Neural cell (in vitro differentiated cells): ENCODE measurements around the gene PKIB. TPM values are rescaled to one million over a fixed set of nuclear protein-coding genes. Genes with fewer than 3 reads are reported as not detected.
"Not testable (repeated sequence)": the region's sequence is repeated elsewhere in the genome, so short reads cannot be mapped to it uniquely, and the experiment has no call there.

Experiments used
- H2AFZ ChIP-seq: fragments of 200-600, 300-800 bp; sonication (generic), shearing (Covaris generic); 2 replicates; pipeline ENCODE4 v1.6.0; 2014; ENCODE audit warnings: low read depth, mild to moderate bottlenecking, antibody characterized with exemption, low read length, moderate library complexity
- H3F3A ChIP-seq: fragments of 200-600 bp; shearing (Covaris generic); 2 replicates; pipeline ENCODE4 v1.6.1; 2016; ENCODE audit warnings: mild to moderate bottlenecking, moderate library complexity, mixed read lengths, antibody characterized with exemption, low read length; ENCODE audit not compliant: insufficient read depth, poor library complexity, severe bottlenecking
- H3K27ac ChIP-seq: fragments of 200-600, 300-800 bp; sonication (generic), shearing (Covaris generic); 2 replicates; pipeline ENCODE4 v1.5.1; 2014; ENCODE audit warnings: mild to moderate bottlenecking, low read length, moderate library complexity
- H3K27me3 ChIP-seq: fragments of 300-800, 200-600 bp; sonication (generic), shearing (Covaris generic); 2 replicates; pipeline ENCODE4 v1.6.0; 2014; ENCODE audit warnings: mild to moderate bottlenecking, low read depth, low read length, moderate library complexity; ENCODE audit not compliant: insufficient read depth
- H3K36me3 ChIP-seq: fragments of 300-800, 200-600 bp; sonication (generic), shearing (Covaris generic); 2 replicates; pipeline ENCODE4 v1.5.1; 2014; ENCODE audit warnings: mild to moderate bottlenecking, antibody characterized with exemption, low read length, moderate library complexity; ENCODE audit not compliant: insufficient read depth
- H3K4me2 ChIP-seq: fragments of 300-800, 200-600 bp; sonication (generic), shearing (Covaris generic); 2 replicates; pipeline ENCODE4 v1.6.0; 2014; ENCODE audit warnings: mild to moderate bottlenecking, low read length
- H3K4me3 ChIP-seq: fragments of 300-800, 200-600 bp; sonication (generic), shearing (Covaris generic); 2 replicates; pipeline ENCODE4 v1.5.1; 2014; ENCODE audit warnings: mild to moderate bottlenecking, low read length, moderate library complexity
- H3K79me2 ChIP-seq: fragments of 200-600 bp; shearing (Covaris generic); replicated peaks from 2 replicates; pipeline ENCODE4 v1.6.0; 2014; ENCODE audit warnings: mild to moderate bottlenecking, low read length, moderate library complexity; ENCODE audit not compliant: insufficient read depth
- H3K9ac ChIP-seq: fragments of 300-800, 200-600 bp; sonication (generic), shearing (Covaris generic); 2 replicates; pipeline ENCODE4 v1.6.1; 2016; ENCODE audit warnings: mild to moderate bottlenecking, low read length, mixed read lengths
- H3K9me2 ChIP-seq: fragments of 200-600 bp; shearing (Covaris generic); 2 replicates; pipeline ENCODE4 v1.6.1; 2016; ENCODE audit warnings: mild to moderate bottlenecking, low read length, mixed read lengths; ENCODE audit not compliant: insufficient read depth
- H3K9me3 ChIP-seq: fragments of 200-600, 300-800 bp; sonication (generic), shearing (Covaris generic); 2 replicates; pipeline ENCODE4 v1.6.1; 2016; ENCODE audit warnings: mild to moderate bottlenecking, mixed run types, low read length, moderate library complexity, mixed read lengths
- H4K20me1 ChIP-seq: fragments of 200-600 bp; shearing (Covaris generic); 2 replicates; pipeline ENCODE4 v1.6.1; 2016; ENCODE audit warnings: mild to moderate bottlenecking, mixed run types; ENCODE audit not compliant: insufficient read depth
- EP300 ChIP-seq: fragments of 450-650 bp; conservative IDR thresholded peaks from 2 replicates; pipeline ENCODE4 v1.6.1; 2014; ENCODE audit warnings: antibody characterized with exemption, mild to moderate bottlenecking, moderate library complexity; ENCODE audit not compliant: poor library complexity, severe bottlenecking
- EZH2 ChIP-seq: fragments of 200-600, 300-800 bp; shearing (Covaris generic), sonication (generic); IDR thresholded peaks from 2 replicates; pipeline ENCODE4 v1.6.1; 2014; ENCODE audit warnings: antibody characterized with exemption, low read length, borderline replicate concordance, mild to moderate bottlenecking; ENCODE audit not compliant: insufficient read depth, poor library complexity, severe bottlenecking
- MXI1 ChIP-seq: fragments of 450-650 bp; conservative IDR thresholded peaks from 2 replicates; pipeline ENCODE4 v1.6.1; 2014; ENCODE audit warnings: antibody characterized with exemption, mild to moderate bottlenecking; ENCODE audit not compliant: poor library complexity, severe bottlenecking
- POLR2AphosphoS5 ChIP-seq: IDR thresholded peaks from 2 replicates; pipeline ENCODE4 v1.6.1; 2012
- RAD21 ChIP-seq: fragments of 450-650 bp; conservative IDR thresholded peaks from 2 replicates; pipeline ENCODE4 v1.6.1; 2014; ENCODE audit warnings: antibody characterized with exemption, mild to moderate bottlenecking, moderate library complexity
- SMC3 ChIP-seq: fragments of 450-650 bp; conservative IDR thresholded peaks from 2 replicates; pipeline ENCODE4 v1.6.1; 2014; ENCODE audit warnings: antibody characterized with exemption, mild to moderate bottlenecking, moderate library complexity; ENCODE audit not compliant: poor library complexity
- TAF1 ChIP-seq: IDR thresholded peaks from 2 replicates; pipeline ENCODE4 v1.6.1; 2012; ENCODE audit warnings: low read depth
- polyA plus RNA-seq: library from polyadenylated mRNA; depleted of rRNA; stranded (reverse); fragments of >200 nt; gene quantifications from 2 replicates; pipeline ENCODE4 v1.2.3, GENCODE V29; 2014
- TF ChIP-seq, protein P1 (sequence below): fragments of 450-650 bp; IDR thresholded peaks from 2 replicates; pipeline ENCODE4 v1.5.1; 2014; ENCODE audit warnings: antibody characterized with exemption, mild to moderate bottlenecking, moderate library complexity; ENCODE audit not compliant: poor library complexity, severe bottlenecking
- TF ChIP-seq, protein P2 (sequence below): IDR thresholded peaks from 2 replicates; pipeline ENCODE4 v1.6.1; 2012; ENCODE audit warnings: borderline replicate concordance

The PKIB gene
- polyA plus RNA-seq, 1 donor from 2014 or later: 22.8 TPM

DNA sequence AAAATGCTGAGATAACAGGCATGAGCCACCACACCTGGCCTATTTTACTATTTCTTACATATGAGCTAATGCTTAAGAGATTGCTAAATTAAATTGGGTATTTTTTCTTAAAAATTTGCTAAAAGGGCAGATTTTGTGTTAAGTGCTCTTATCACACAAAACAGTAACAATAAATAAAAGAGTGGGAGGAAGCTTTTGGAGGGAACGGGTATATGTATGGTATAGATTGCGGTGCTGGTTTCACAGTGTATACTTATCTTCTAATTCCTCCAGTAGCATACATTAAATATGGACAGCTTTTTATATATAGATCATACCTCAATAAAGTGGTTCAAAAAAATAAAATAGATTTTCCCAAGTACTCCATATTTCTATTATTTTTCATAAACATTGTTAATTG is 129.9 kb downstream of the PKIB start:
- Histone ChIP-seq H3K27me3 (no peaks in the 10 kb centered on the region), H3K9me3 (no peaks in the 10 kb centered on the region), H4K20me1 (no peaks in the 10 kb centered on the region), H2AFZ (no peak overlapping the region), H3K4me3 (no peak overlapping the region), H3K4me2 (no peak overlapping the region), H3K9ac (no peak overlapping the region), H3K36me3 (no peaks in the 10 kb centered on the region), H3F3A (no peaks in the 10 kb centered on the region), H3K79me2 (no peaks in the 10 kb centered on the region), H3K9me2 (no peaks in the 10 kb centered on the region), H3K27ac (no peak overlapping the region)
- no peak for TF ChIP-seq POLR2AphosphoS5
- no peak for TF ChIP-seq EP300
- no peak for TF ChIP-seq EZH2
- TF ChIP-seq SMC3: no peak
- no peak for TF ChIP-seq TAF1
- TF ChIP-seq, protein P1, sequence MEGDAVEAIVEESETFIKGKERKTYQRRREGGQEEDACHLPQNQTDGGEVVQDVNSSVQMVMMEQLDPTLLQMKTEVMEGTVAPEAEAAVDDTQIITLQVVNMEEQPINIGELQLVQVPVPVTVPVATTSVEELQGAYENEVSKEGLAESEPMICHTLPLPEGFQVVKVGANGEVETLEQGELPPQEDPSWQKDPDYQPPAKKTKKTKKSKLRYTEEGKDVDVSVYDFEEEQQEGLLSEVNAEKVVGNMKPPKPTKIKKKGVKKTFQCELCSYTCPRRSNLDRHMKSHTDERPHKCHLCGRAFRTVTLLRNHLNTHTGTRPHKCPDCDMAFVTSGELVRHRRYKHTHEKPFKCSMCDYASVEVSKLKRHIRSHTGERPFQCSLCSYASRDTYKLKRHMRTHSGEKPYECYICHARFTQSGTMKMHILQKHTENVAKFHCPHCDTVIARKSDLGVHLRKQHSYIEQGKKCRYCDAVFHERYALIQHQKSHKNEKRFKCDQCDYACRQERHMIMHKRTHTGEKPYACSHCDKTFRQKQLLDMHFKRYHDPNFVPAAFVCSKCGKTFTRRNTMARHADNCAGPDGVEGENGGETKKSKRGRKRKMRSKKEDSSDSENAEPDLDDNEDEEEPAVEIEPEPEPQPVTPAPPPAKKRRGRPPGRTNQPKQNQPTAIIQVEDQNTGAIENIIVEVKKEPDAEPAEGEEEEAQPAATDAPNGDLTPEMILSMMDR: no peak
- no peak for TF ChIP-seq RAD21
- TF ChIP-seq MXI1: no peak
- TF ChIP-seq, protein P2, sequence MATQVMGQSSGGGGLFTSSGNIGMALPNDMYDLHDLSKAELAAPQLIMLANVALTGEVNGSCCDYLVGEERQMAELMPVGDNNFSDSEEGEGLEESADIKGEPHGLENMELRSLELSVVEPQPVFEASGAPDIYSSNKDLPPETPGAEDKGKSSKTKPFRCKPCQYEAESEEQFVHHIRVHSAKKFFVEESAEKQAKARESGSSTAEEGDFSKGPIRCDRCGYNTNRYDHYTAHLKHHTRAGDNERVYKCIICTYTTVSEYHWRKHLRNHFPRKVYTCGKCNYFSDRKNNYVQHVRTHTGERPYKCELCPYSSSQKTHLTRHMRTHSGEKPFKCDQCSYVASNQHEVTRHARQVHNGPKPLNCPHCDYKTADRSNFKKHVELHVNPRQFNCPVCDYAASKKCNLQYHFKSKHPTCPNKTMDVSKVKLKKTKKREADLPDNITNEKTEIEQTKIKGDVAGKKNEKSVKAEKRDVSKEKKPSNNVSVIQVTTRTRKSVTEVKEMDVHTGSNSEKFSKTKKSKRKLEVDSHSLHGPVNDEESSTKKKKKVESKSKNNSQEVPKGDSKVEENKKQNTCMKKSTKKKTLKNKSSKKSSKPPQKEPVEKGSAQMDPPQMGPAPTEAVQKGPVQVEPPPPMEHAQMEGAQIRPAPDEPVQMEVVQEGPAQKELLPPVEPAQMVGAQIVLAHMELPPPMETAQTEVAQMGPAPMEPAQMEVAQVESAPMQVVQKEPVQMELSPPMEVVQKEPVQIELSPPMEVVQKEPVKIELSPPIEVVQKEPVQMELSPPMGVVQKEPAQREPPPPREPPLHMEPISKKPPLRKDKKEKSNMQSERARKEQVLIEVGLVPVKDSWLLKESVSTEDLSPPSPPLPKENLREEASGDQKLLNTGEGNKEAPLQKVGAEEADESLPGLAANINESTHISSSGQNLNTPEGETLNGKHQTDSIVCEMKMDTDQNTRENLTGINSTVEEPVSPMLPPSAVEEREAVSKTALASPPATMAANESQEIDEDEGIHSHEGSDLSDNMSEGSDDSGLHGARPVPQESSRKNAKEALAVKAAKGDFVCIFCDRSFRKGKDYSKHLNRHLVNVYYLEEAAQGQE: no peak

DNA sequence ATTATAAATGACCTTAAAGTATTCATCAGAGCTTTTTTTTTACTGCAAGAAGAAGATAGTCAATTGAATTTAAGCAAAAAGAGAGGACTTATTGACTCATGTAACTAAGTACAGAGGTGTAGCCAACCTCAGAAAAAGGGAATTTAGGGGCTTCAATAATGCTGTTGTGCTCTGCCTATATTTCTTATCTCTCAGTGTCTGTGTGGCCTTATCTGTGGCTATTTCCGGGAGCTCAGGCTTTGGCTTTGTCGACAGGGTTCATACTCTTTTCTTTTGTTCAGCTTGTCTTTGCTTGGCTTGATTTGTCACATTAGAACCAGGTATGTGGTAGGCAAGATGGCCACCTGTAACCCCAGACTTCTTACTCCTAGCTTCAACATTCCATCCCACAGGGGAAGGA is 130.7 kb downstream of the PKIB start:
- H2AFZ ChIP-seq: no peak overlapping the region
- H3K36me3 ChIP-seq: no peaks in the 10 kb centered on the region

DNA sequence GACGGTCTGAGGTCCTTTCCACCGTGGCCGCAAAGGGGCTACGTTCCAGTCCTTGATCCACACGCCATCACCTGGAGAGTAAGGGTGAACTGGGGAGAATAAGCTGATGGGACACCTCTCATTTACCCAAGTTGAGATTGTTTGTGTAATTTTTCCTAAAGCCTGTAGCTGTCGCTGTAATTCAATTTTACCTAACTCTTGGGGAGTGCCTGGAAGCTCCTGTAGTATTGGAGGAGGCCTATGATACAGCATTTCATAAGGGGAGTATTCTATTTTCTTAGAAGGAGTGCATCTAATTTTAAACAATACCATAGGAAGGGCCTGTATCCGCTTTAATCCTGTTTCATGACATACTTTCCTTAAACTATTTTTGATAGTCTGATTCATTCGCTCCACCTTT is 134.0 kb downstream of the PKIB start:
- not testable (repeated sequence) for H3K9ac ChIP-seq, H3K4me2 ChIP-seq, H3K9me2 ChIP-seq, H2AFZ ChIP-seq, H3K27ac ChIP-seq, H3K27me3 ChIP-seq, H3K4me3 ChIP-seq, H3F3A ChIP-seq, H3K36me3 ChIP-seq, H3K9me3 ChIP-seq, H4K20me1 ChIP-seq, H3K79me2 ChIP-seq

More for the DNA sequence above, 130.7 kb downstream of the PKIB start:
- no peaks in the 10 kb centered on the region for H3K27me3 ChIP-seq
- H3K27ac ChIP-seq: no peak overlapping the region
- H3K9ac ChIP-seq: no peak overlapping the region
- no peak overlapping the region for H3K4me2 ChIP-seq
- no peaks in the 10 kb centered on the region for H3K79me2 ChIP-seq
- H3K4me3 ChIP-seq: no peak overlapping the region
- no peaks in the 10 kb centered on the region for H3F3A ChIP-seq
- TF ChIP-seq SMC3 (no peak), POLR2AphosphoS5 (no peak), RAD21 (no peak), EP300 (no peak)
- TF ChIP-seq, protein P2: no peak
- H4K20me1 ChIP-seq: no peaks in the 10 kb centered on the region
- H3K9me3 ChIP-seq: no peaks in the 10 kb centered on the region
- no peaks in the 10 kb centered on the region for H3K9me2 ChIP-seq

GRCh38 chr6:122744856-122745255 is 134.7 kb downstream of the PKIB start:
- not testable (repeated sequence) for H3K79me2 ChIP-seq, H3K9ac ChIP-seq, H3K4me2 ChIP-seq, H3K36me3 ChIP-seq, H3K4me3 ChIP-seq, H3K9me2 ChIP-seq, H4K20me1 ChIP-seq, H3K27me3 ChIP-seq, H3K9me3 ChIP-seq, H3F3A ChIP-seq, H2AFZ ChIP-seq, H3K27ac ChIP-seq
